Measurements from ENCODE around the gene DDB1. TPM values are rescaled to one million over a fixed set of nuclear protein-coding genes. Genes with fewer than 3 reads are reported as not detected.
A peak's percentile ranks its signal among the peaks of the same experiment; 100 is the strongest.

Gene DDB1
- total RNA-seq, 4 donors from 2014 or later: 139 to 159 (median 140) TPM

GRCh38 chr11:61306221-61306620 is 26.7 kb downstream of the DDB1 start:
- TF ChIP-seq CTCF (IDR thresholded peaks at IDR 0.05): no peak
- no peak for TF ChIP-seq EP300 (IDR thresholded peaks at IDR 0.05)
- TF ChIP-seq POLR2A (IDR thresholded peaks at IDR 0.05): no peak
- peaks cover 5 to 100% of the 10 kb centered on the region in 2 donors for H3K36me3 ChIP-seq
- H3K4me1 ChIP-seq: no peaks in the 10 kb centered on the region
- no peak overlapping the region for H3K4me3 ChIP-seq
- 75 to 85% methylated on average over 1 of the region's 1 CpG for WGBS, 2 donors (ENCODE audit: low coverage in 1 of 2)
- no peak for ATAC-seq
- H3K27me3 ChIP-seq: no peaks in the 10 kb centered on the region
- H3K9me3 ChIP-seq: no peaks in the 10 kb centered on the region
- no peak overlapping the region for H3K27ac ChIP-seq

DNA sequence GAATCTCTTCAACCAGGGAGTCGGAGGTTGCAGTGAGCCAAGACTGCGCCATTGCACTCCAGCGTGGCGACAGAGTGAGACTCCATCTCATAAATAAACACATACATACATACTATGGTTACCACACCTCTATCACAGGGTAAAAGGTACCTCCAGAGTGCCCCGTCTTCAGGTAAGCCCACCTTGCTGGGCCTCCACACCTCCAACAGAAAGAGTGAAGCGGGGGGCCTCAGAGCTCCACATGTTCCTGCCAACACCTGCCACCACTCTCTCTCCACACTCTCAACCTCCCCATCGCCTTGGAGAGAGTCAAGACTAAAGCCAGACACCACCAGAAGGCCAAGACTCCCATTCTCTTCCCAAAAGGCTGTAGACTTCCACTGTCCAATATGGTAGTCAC is 27.5 kb downstream of the DDB1 start:
- Histone ChIP-seq H3K27me3 (no peaks in the 10 kb centered on the region), H3K27ac (no peak overlapping the region), H3K36me3 (peaks cover 5 to 100% of the 10 kb centered on the region in 2 donors), H3K9me3 (no peaks in the 10 kb centered on the region), H3K4me3 (no peak overlapping the region), H3K4me1 (no peaks in the 10 kb centered on the region)
- WGBS, 2 donors (ENCODE audit: low coverage in 1 of 2): 93% methylated on average over 7 of the region's 7 CpGs; no CpG with 5 or more reads in 1 of the 2 donors
- TF ChIP-seq EP300 (IDR thresholded peaks at IDR 0.05) (no peak), CTCF (IDR thresholded peaks at IDR 0.05) (no peak), POLR2A (IDR thresholded peaks at IDR 0.05) (no peak), POLR2AphosphoS5 (IDR thresholded peaks at IDR 0.05) (no peak)
- ATAC-seq: no peak

DNA sequence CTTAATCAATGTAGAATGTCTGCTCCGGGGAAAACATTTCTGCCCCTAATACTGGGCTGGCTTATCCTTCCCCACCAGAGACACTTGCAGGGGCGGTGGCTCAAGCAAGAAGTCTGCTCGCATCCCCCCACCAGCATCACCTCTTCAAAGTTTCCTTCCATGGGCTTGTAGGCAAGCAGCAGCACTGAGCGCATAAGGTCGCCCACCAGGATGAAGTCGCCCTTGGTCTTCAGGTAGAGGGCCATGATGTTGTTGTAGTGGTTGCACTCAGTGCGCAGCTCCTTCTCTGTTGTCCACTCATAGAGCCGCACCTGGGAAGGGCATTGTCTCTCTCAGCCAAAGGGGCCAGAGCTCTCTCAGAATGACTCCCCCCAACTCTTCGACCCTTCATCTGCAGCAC is 29.2 kb downstream of the DDB1 start:
- 85 to 86% methylated on average over 3 to 6 of the region's 9 CpGs for WGBS, 2 donors (ENCODE audit: low coverage in 1 of 2)
- H3K27me3 ChIP-seq: no peaks in the 10 kb centered on the region
- H3K27ac ChIP-seq: no peak overlapping the region
- no peak for TF ChIP-seq POLR2A (IDR thresholded peaks at IDR 0.05)
- TF ChIP-seq CTCF (IDR thresholded peaks at IDR 0.05): no peak
- TF ChIP-seq EP300 (IDR thresholded peaks at IDR 0.05): no peak
- TF ChIP-seq POLR2AphosphoS5 (IDR thresholded peaks at IDR 0.05): no peak
- peaks cover under 1 to 100% of the 10 kb centered on the region in 2 donors for H3K36me3 ChIP-seq
- no peaks in the 10 kb centered on the region for H3K9me3 ChIP-seq
- H3K4me1 ChIP-seq: peaks cover 0 to under 1% (median 0%) of the 10 kb centered on the region in 3 donors
- no peak for ATAC-seq
- no peak overlapping the region for H3K4me3 ChIP-seq

- H3K27me3 ChIP-seq: no peaks in the 10 kb centered on the region
- peaks cover 0 to 12% (median 0%) of the 10 kb centered on the region in 3 donors for H3K4me1 ChIP-seq
- WGBS, 2 donors (ENCODE audit: low coverage in 1 of 2): 76 to 88% methylated on average over 4 to 9 of the region's 13 CpGs
- no peak overlapping the region for H3K27ac ChIP-seq
- no peaks in the 10 kb centered on the region for H3K9me3 ChIP-seq
- peaks cover 0 to 99% of the 10 kb centered on the region in 2 donors for H3K36me3 ChIP-seq
- H3K4me3 ChIP-seq: no peak overlapping the region
- TF ChIP-seq POLR2AphosphoS5 (IDR thresholded peaks at IDR 0.05) (no peak), EP300 (IDR thresholded peaks at IDR 0.05) (no peak), CTCF (IDR thresholded peaks at IDR 0.05) (no peak), POLR2A (IDR thresholded peaks at IDR 0.05) (no peak)
- no peak for ATAC-seq
These were observed 30.4 kb downstream of the DDB1 start for GRCh38 chr11:61302550-61302949.

GRCh38 chr11:61298663-61299244 is 34.2 kb downstream of the DDB1 start:
- Histone ChIP-seq H3K4me1 (peaks cover 0 to 39% (median 19%) of the 10 kb centered on the region in 3 donors), H3K27ac (peak overlapping the region in 1 of 4 donors; percentile 55)
- ATAC-seq: no peak

More at GRCh38 chr11:61298663-61299244, 34.2 kb downstream of the DDB1 start:
- no peaks in the 10 kb centered on the region for H3K9me3 ChIP-seq
- WGBS, 2 donors (ENCODE audit: low coverage in 1 of 2): 75 to 82% methylated on average over 3 to 4 of the region's 4 CpGs
- H3K4me3 ChIP-seq: no peak overlapping the region
- peaks cover 21% of the 10 kb centered on the region for H3K27me3 ChIP-seq
- TF ChIP-seq EP300 (IDR thresholded peaks at IDR 0.05): no peak
- TF ChIP-seq POLR2A (IDR thresholded peaks at IDR 0.05): no peak
- no peak for TF ChIP-seq CTCF (IDR thresholded peaks at IDR 0.05)
- TF ChIP-seq POLR2AphosphoS5 (IDR thresholded peaks at IDR 0.05): no peak
- peaks cover 0 to 70% of the 10 kb centered on the region in 2 donors for H3K36me3 ChIP-seq

Measured in gastroesophageal sphincter (tissue), 4 donors.